Mesothelial cell of epicardium (in vitro differentiated cells): ENCODE data around the gene C12orf56. TPM values are rescaled to one million over a fixed set of nuclear protein-coding genes. Genes with fewer than 3 reads are reported as not detected.

Experiments
- DNase-seq, 2 experiments: peaks; one replicate each; pipeline ENCODE4 v3.0.0; 2021; ENCODE audit warnings: low spot score in 2 of 2; ENCODE audit not compliant: unreplicated experiment in 2 of 2
- H3K27ac Mint-ChIP-seq: 2 replicates; pipeline ENCODE4 v1.8.0; 2021; ENCODE audit warnings: mixed read lengths
- H3K27me3 Mint-ChIP-seq: 2 replicates; pipeline ENCODE4 v1.8.0; 2021; ENCODE audit warnings: low read depth, mixed read lengths
- H3K36me3 Mint-ChIP-seq: 2 replicates; pipeline ENCODE4 v1.8.0; 2021; ENCODE audit warnings: mixed read lengths
- H3K4me1 Mint-ChIP-seq: 2 replicates; pipeline ENCODE4 v1.8.0; 2021; ENCODE audit warnings: mixed read lengths
- H3K4me3 Mint-ChIP-seq: 2 replicates; pipeline ENCODE4 v1.8.0; 2021; ENCODE audit warnings: mild to moderate bottlenecking, moderate library complexity, mixed read lengths
- H3K9me3 Mint-ChIP-seq: 2 replicates; pipeline ENCODE4 v1.8.0; 2021; ENCODE audit warnings: mixed read lengths
- total RNA-seq: library from RNA; stranded (reverse); gene quantifications from 3 replicates; pipeline ENCODE4 v1.2.1, GENCODE V29; 2021
- TF ChIP-seq, protein P1 (sequence below): fragments of 200-600 bp; sonication (generic); IDR thresholded peaks from one replicate; pipeline ENCODE4 v1.5.0; 2021; ENCODE audit warnings: antibody characterized with exemption; ENCODE audit not compliant: unreplicated experiment

Gene C12orf56
- total RNA-seq, 1 donor from 2014 or later, result 0.45 TPM

DNA sequence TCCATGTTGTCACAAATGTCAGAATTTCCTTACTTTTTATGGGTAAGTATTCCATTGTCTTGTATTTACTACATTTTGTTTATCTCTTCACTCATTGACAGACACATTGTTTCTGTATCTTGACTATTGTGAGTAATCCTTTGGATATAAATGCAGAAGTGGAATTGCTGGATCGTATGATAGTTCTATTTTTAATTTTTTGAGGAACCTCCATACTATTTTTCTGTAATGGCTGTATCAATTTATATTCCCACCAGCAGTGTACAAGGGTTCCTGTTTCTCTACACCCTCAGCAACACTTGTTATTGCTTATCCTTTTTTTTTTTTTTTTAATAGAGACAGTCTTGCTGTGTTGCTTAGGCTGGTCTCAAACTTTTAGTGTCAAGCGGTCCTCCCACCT is 164.9 kb downstream of the C12orf56 start:
- Mint-ChIP-seq H3K4me1 (peaks cover 9% of the 10 kb centered on the region), H3K4me3 (no peak overlapping the region), H3K27ac (no peak overlapping the region), H3K9me3 (peaks cover 4% of the 10 kb centered on the region), H3K27me3 (peaks cover 15% of the 10 kb centered on the region), H3K36me3 (no peaks in the 10 kb centered on the region)
- no peak for DNase-seq
- TF ChIP-seq, protein P1, sequence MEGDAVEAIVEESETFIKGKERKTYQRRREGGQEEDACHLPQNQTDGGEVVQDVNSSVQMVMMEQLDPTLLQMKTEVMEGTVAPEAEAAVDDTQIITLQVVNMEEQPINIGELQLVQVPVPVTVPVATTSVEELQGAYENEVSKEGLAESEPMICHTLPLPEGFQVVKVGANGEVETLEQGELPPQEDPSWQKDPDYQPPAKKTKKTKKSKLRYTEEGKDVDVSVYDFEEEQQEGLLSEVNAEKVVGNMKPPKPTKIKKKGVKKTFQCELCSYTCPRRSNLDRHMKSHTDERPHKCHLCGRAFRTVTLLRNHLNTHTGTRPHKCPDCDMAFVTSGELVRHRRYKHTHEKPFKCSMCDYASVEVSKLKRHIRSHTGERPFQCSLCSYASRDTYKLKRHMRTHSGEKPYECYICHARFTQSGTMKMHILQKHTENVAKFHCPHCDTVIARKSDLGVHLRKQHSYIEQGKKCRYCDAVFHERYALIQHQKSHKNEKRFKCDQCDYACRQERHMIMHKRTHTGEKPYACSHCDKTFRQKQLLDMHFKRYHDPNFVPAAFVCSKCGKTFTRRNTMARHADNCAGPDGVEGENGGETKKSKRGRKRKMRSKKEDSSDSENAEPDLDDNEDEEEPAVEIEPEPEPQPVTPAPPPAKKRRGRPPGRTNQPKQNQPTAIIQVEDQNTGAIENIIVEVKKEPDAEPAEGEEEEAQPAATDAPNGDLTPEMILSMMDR, result no peak

DNA sequence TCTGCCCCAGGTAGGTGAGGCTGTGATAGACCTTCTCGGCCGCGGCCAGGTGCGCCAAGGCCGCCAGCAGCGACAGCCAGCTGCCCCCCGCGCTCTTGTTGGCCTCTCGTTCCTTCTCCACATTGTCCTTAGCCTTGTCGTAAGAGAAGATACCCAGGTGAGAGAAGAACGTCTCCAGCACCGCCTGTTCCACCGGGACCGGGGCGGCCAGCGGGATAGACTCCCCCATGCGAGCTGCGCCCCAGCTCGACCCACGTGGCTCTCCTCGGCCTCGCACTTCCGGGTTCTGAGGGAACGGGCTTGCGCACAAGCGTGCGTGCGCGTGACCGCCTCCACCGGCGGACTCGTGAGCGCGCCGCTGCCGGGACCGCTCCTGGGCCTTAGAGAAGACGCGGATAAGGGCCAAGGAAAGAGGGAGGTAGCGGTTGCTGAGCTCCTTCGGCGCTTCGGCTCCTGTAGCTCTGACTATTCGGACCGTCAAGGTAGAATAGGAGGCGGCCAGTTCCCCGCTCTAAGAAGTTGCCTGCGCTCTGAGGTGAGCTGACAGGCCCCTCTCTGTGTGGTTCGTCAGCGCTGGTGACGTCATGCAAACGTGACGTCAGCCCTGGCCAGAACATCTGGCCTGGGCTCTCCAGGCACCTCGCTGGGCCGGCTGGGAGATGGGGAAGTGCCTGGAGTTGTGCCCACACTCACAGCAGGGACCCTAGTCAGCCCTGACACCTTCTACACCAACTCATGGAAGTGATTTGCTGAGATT is 168.4 kb downstream of the C12orf56 start, which contains the start of gene KICS2:
KICS2 (minus strand) TSS at position 288 of the 757 bp plus-strand sequence; CDS start at position 229, 59 bp downstream.
- Mint-ChIP-seq H3K36me3 (no peaks in the 10 kb centered on the region), H3K9me3 (no peaks in the 10 kb centered on the region), H3K27me3 (peaks cover 12% of the 10 kb centered on the region), H3K4me1 (peaks cover 15% of the 10 kb centered on the region), H3K27ac (peak within 1 kb of the TSS; percentile 88), H3K4me3 (peak within 1 kb of the TSS; percentile 78)
- peak; percentile 84 to 88 for DNase-seq
- TF ChIP-seq, protein P1, result no peak

DNA sequence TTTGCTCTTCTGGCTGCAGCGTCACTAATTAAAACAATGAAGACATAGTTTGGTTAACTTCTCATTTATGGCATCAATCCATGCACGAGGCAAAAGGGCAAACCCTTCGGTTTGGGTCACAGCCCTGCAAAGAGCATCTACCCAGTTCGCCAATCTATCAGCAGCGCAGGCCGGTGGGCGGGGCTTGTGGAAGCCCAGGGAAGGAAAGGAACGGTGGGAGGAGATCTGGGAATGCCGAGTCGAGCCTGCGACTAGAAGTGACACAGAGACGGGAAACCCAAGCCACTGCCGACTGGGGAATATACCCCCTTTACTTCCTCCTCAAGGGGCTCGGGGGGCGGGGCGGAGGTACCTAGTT is 168.9 kb downstream of the C12orf56 start:
- Mint-ChIP-seq H3K36me3 (no peaks in the 10 kb centered on the region), H3K27ac (peak overlapping the region; percentile 88), H3K9me3 (no peaks in the 10 kb centered on the region), H3K27me3 (peaks cover 11% of the 10 kb centered on the region), H3K4me3 (peak overlapping the region; percentile 78), H3K4me1 (peaks cover 15% of the 10 kb centered on the region)
- peak; percentile 63 to 82 for DNase-seq
- TF ChIP-seq, protein P1, result no peak

DNA sequence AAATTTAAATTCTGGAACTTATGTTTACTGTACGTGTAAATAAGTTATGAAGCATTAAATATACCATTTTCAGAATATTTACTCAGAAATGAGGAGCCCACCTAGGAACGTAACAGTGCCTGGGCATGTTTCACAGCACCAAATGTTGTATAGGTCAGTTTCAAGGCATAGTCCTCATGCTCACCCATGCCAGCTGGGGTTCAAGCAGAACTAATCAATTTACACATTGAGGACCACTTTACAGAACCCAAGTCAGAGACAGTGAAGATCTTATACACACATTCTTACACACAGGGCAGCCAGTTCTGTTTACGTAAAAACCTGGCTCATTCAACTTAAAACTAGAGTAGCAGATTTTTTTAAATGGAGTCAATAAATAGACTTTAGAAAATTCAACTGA is 170.5 kb downstream of the C12orf56 start:
- TF ChIP-seq, protein P1, result no peak
- Mint-ChIP-seq H3K36me3 (no peaks in the 10 kb centered on the region), H3K4me1 (peaks cover 15% of the 10 kb centered on the region), H3K4me3 (no peak overlapping the region), H3K27ac (no peak overlapping the region), H3K9me3 (no peaks in the 10 kb centered on the region), H3K27me3 (peaks cover 1% of the 10 kb centered on the region)
- no peak for DNase-seq

DNA sequence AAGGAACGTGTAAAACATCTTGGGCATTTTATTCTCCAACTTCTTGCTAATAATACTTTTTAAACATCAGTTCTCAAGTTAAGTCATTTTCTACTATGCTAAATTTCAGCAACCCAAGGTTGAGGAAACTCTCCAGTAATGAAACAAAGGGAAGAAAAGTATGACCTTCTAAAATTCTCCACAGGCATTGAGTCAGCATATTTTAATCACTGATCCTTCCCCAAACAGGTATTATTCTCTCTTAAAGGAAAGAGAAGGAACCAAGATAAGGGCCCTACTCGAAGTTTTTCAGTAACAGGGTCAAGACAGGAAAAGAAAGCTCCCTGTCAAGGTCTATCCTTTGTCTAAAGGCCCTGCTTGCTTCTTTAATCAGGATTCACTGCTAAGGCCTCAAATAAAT is 171.4 kb downstream of the C12orf56 start:
- Mint-ChIP-seq H3K4me1 (peaks cover 15% of the 10 kb centered on the region), H3K27me3 (no peaks in the 10 kb centered on the region), H3K27ac (peak overlapping the region; percentile 47), H3K36me3 (no peaks in the 10 kb centered on the region), H3K9me3 (no peaks in the 10 kb centered on the region), H3K4me3 (no peak overlapping the region)
- TF ChIP-seq, protein P1, result no peak
- DNase-seq, result no peak
